ENCODE results near the gene ATAD3A.
"Not testable (repeated sequence)": the region's sequence is repeated elsewhere in the genome, so short reads cannot be mapped to it uniquely, and the experiment has no call there.

Gene ATAD3A

DNA sequence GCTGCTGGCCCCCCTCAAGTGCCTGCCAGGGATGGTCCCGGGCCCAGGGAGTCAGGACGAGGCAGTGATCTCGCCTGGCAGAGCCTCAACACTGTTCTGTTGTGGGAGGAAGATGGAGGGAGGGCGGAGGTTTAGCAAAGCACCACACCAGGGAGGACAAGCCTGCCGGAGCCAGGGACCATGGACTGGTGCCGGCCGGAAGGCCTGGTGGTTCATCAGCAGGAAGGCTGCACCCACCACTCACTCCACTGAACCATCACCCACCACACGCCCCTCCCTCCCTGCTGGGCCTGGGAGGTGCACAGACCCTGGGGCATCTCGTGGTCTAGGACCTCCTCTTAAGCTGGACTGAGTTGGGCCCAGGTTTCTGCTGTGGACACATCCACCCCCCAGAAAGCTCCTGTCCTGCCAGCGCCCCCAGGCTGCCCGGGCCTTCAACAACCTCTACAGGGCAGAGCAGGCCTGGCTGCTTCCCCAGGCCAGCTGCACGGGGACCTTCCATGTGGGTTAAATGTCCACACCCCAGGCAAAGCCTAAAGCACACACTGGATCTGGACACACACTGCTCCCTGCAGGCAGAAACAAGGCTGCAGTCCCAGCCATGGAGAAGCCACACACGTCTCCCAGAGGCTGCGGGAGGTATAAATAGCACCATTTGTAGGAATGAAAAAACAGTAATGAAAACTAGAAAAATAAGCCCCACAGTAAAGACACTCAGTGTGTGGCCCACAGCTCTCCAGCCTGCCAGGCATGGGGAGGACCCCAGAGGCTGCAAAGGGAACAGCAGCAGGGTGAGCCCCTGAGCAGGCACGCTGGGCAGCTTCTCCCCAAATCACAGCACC lies 38.9 kb downstream of the ATAD3A start:
- Mint-ChIP-seq H3K9me3 (no peaks in the 10 kb centered on the region), H3K36me3 (peaks cover 32% of the 10 kb centered on the region), H3K4me3 (no peak overlapping the region), H3K27ac (no peak overlapping the region), H3K4me1 (peaks cover 9% of the 10 kb centered on the region)
- DNase-seq (ENCODE audit: low spot score in 2 of 2) (no peak), ATAC-seq (peak; percentile 52)

GRCh38 chr1:1551524-1552262 lies 39.7 kb downstream of the ATAD3A start:
- H3K4me3 Mint-ChIP-seq, result no peak overlapping the region
- H3K9me3 Mint-ChIP-seq, result no peaks in the 10 kb centered on the region
- DNase-seq (ENCODE audit: low spot score in 2 of 2), result no peak
- ATAC-seq, result no peak
- peaks cover 9% of the 10 kb centered on the region for H3K4me1 Mint-ChIP-seq
- no peak overlapping the region for H3K27ac Mint-ChIP-seq
- peaks cover 32% of the 10 kb centered on the region for H3K36me3 Mint-ChIP-seq

GRCh38 chr1:1552263-1552639 lies 40.3 kb downstream of the ATAD3A start:
- peaks cover 28% of the 10 kb centered on the region for H3K36me3 Mint-ChIP-seq
- H3K9me3 Mint-ChIP-seq, result no peaks in the 10 kb centered on the region
- peaks cover 9% of the 10 kb centered on the region for H3K4me1 Mint-ChIP-seq
- DNase-seq (ENCODE audit: low spot score in 2 of 2), result no peak
- ATAC-seq, result no peak
- no peak overlapping the region for H3K4me3 Mint-ChIP-seq
- no peak overlapping the region for H3K27ac Mint-ChIP-seq

DNA sequence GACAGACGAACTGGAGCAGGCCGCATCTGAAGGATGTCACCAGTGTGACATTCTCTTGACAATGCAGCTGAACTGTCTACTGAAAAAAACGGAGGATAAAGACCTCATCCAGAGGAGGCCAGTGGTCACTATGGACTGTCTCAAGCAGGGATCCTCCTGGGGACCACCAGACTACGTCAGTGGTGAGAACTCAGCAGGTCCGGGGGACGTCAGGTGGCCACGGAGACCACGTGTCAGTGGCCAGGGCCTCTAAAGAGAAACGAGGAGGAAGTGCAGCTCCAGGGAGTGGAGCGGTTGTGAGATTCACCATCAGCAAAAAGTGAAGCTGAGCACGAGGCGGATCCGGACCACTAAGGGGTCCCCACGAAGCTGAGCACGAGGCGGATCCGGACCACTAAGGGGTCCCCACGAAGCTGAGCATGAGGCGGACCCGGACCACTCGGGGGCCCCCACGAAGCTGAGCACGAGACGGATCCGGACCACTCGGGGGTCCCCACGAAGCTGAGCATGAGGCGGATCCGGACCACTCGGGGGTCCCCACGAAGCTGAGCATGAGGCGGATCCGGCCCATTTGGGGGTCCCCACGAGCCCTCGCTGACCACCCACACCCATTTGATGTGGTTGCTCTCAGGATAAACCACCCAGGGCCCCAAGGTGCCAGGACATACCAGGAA lies 42.0 kb downstream of the ATAD3A start:
- H3K4me3 Mint-ChIP-seq, result no peak overlapping the region
- no peaks in the 10 kb centered on the region for H3K9me3 Mint-ChIP-seq
- H3K4me1 Mint-ChIP-seq, result peaks cover 9% of the 10 kb centered on the region
- H3K36me3 Mint-ChIP-seq, result peaks cover 39% of the 10 kb centered on the region
- peak overlapping the region; percentile 69 for H3K27ac Mint-ChIP-seq
- ATAC-seq, result no peak
- DNase-seq (ENCODE audit: low spot score in 2 of 2), result no peak

DNA sequence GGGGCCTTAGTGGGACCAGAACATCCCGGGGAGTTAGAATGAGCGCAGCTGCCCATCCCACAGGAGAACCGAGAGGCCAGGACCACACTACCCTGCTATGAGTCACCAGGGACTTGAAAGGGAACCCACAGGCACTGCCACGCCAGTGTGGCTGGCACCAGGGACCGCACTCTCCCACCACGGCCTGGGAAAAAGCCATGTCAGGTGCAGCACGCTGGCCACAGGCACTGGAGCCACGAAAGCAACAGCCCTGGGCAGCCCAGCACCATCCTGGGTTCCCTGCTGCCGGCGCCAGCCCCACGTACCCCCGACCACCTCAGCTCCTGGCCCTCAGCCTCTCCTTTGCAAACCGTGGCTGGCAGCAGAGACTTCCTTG lies 42.6 kb downstream of the ATAD3A start:
- Mint-ChIP-seq H3K9me3 (no peaks in the 10 kb centered on the region), H3K36me3 (peaks cover 45% of the 10 kb centered on the region), H3K4me3 (no peak overlapping the region), H3K27ac (peak overlapping the region; percentile 69), H3K4me1 (peaks cover 9% of the 10 kb centered on the region)
- no peak for DNase-seq (ENCODE audit: low spot score in 2 of 2)
- no peak for ATAC-seq

DNA sequence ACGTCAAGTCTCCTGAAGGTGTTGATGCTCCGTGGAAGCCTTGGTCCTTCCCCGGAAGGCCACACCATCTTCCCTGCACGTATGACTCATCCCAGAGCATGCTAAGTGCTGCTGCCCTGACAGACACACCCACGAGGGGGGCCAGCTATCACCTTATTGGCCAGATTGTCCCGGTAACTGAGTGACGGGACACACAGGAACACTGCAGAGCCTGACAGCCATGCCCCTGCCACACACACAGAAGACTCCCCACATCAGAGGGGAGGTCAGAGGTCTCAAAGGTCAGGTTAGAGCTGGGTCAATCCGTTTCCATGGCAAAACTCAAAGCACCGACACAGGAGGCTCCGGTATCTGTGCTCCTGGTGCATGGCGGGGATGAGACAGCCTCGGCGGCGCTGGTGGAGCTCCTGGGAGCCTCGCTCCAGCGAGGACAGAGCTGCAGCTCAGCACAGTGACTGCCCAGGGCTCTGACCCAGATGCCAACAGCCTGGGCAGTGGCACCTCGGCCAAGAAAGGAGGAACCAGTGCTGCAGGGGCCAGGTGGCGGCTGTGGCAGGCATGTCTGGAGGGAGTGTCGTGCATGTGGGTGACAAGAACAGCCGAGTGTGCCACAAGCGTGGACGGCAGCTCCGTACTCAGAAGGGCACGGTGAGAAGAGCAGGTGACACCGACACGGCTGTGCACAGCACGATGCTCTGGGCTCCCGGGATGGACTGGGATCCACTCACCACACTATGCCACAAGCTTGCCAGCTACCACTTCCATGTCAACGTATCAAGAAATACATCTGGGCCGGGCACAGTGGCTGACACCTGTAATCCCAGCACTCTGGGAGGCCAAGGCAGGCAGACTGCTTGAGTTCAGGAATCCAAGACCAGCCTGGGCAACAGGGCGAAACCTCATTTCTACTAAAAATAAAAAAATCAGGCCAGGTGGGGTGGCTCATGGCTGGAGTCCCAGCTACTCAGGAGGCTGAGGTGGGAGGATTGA lies 43.3 kb downstream of the ATAD3A start:
- DNase-seq (ENCODE audit: low spot score in 2 of 2) (no peak), ATAC-seq (peak; percentile 29)
- Mint-ChIP-seq H3K9me3 (no peaks in the 10 kb centered on the region), H3K4me3 (no peak overlapping the region), H3K4me1 (peaks cover 9% of the 10 kb centered on the region), H3K27ac (peak overlapping the region; percentile 69), H3K36me3 (peaks cover 48% of the 10 kb centered on the region)

GRCh38 chr1:1556505-1556904 lies 44.5 kb downstream of the ATAD3A start:
- ATAC-seq (no peak), DNase-seq (ENCODE audit: low spot score in 2 of 2) (no peak)
- H3K9me3 Mint-ChIP-seq, result no peaks in the 10 kb centered on the region
- H3K4me3 Mint-ChIP-seq, result no peak overlapping the region
- no peak overlapping the region for H3K27ac Mint-ChIP-seq
- H3K4me1 Mint-ChIP-seq, result peaks cover 9% of the 10 kb centered on the region
- peaks cover 58% of the 10 kb centered on the region for H3K36me3 Mint-ChIP-seq

GRCh38 chr1:1556961-1557360 lies 45.0 kb downstream of the ATAD3A start:
- H3K27ac Mint-ChIP-seq; ATAC-seq; DNase-seq (ENCODE audit: low spot score in 2 of 2); H3K9me3 Mint-ChIP-seq; H3K4me3 Mint-ChIP-seq: not testable (repeated sequence)
- Mint-ChIP-seq H3K36me3 (peaks cover 63% of the 10 kb centered on the region), H3K4me1 (peaks cover 14% of the 10 kb centered on the region)

DNA sequence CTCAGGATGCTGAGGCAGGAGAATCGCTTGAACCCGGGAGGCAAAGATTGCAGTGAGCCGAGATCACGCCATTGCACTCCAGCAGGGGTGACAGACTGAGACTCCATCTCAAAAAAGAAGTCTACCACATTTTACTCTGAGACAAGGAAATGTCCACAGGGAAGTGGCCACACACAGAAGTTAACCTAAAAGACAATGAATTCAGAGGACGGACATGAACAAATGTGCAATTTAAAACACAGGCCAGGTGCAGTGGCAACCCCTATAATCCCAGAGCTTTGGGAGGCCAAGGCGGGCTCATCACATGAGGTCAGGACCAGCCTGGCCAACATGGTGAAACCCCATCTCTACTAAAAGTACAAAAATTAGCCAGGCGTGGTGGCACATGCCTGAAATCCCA lies 45.7 kb downstream of the ATAD3A start:
- H3K36me3 Mint-ChIP-seq, result peaks cover 70% of the 10 kb centered on the region
- not testable (repeated sequence) for H3K27ac Mint-ChIP-seq

DNA sequence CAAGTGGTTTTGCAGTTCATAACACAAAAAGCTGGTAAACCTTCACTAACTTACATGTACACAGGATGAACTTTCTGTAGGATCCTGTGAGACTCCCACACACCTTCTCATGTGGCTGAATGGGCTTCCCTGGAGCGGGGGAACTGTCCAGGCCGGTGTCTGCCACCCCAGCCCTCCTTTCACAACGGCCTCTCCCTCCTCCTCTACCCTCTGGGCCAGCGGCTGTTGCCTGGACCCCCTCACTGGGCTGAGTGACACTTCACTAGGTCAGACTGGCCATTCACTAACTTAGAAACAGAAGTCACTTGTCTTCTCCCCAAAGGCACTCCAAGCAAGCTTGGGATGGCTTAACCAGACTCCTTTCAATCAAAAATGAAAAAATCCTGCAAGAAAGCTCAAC lies 46.6 kb downstream of the ATAD3A start:
- DNase-seq (ENCODE audit: low spot score in 2 of 2) (no peak), ATAC-seq (no peak)
- Mint-ChIP-seq H3K27ac (no peak overlapping the region), H3K9me3 (no peaks in the 10 kb centered on the region), H3K4me3 (no peak overlapping the region), H3K4me1 (peaks cover 15% of the 10 kb centered on the region), H3K36me3 (peaks cover 79% of the 10 kb centered on the region)

More for the DNA sequence above, 45.7 kb downstream of the ATAD3A start:
- ATAC-seq; H3K9me3 Mint-ChIP-seq; H3K4me3 Mint-ChIP-seq; DNase-seq (ENCODE audit: low spot score in 2 of 2): not testable (repeated sequence)
- H3K4me1 Mint-ChIP-seq, result peaks cover 15% of the 10 kb centered on the region

GRCh38 chr1:1559066-1559465 lies 47.1 kb downstream of the ATAD3A start:
- Mint-ChIP-seq H3K36me3 (peaks cover 79% of the 10 kb centered on the region), H3K27ac (no peak overlapping the region), H3K4me3 (no peak overlapping the region), H3K4me1 (peaks cover 15% of the 10 kb centered on the region), H3K9me3 (no peaks in the 10 kb centered on the region)
- ATAC-seq (no peak), DNase-seq (ENCODE audit: low spot score in 2 of 2) (no peak)

DNA sequence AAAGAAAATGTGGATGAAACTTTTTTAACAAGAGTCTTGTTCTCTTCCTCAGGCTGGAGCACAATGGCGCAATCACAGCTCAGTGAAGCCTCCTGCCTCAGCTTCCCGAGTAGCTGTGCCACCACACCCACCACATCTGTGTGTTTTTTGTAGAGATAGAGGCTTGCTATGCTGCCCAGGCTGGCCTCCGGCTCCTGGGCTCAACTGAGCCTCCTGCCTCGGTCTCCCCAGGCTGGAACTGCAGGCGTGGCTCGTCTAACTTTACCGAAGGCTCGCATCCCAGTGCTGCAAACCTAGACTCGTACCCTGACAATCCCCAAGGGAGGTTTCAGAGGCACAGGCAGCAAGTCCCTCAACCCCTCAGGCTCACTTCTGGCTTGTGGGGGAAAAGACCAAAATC lies 48.2 kb downstream of the ATAD3A start:
- Mint-ChIP-seq H3K9me3 (no peaks in the 10 kb centered on the region), H3K36me3 (peaks cover 86% of the 10 kb centered on the region), H3K4me1 (peaks cover 16% of the 10 kb centered on the region), H3K4me3 (no peak overlapping the region), H3K27ac (no peak overlapping the region)
- ATAC-seq (no peak), DNase-seq (ENCODE audit: low spot score in 2 of 2) (no peak)

- Mint-ChIP-seq H3K36me3 (peaks cover 94% of the 10 kb centered on the region), H3K27ac (peak overlapping the region; percentile 84), H3K4me1 (peaks cover 19% of the 10 kb centered on the region), H3K4me3 (no peak overlapping the region), H3K9me3 (no peaks in the 10 kb centered on the region)
- ATAC-seq, result no peak
- DNase-seq (ENCODE audit: low spot score in 2 of 2), result no peak
Observed at GRCh38 chr1:1561801-1562470, 50.0 kb downstream of the ATAD3A start.

- Mint-ChIP-seq H3K4me1 (peaks cover 25% of the 10 kb centered on the region), H3K9me3 (no peaks in the 10 kb centered on the region), H3K4me3 (no peak overlapping the region), H3K36me3 (peaks cover 99% of the 10 kb centered on the region), H3K27ac (no peak overlapping the region)
- ATAC-seq, result no peak
- no peak for DNase-seq (ENCODE audit: low spot score in 2 of 2)
Observed at GRCh38 chr1:1562556-1563195, 50.7 kb downstream of the ATAD3A start.

All from stimulated activated effector memory CD8-positive, alpha-beta T cell treated with anti-CD3 and anti-CD28 coated beads, Interleukin-12 subunit alpha, Interleukin-12 subunit beta, amount 100 ng/mL, for 72 hours (primary cell).